ENCODE results near the gene ANKRD45. TPM values are rescaled to one million over a fixed set of nuclear protein-coding genes. Genes with fewer than 3 reads are reported as not detected.
"Not testable (repeated sequence)": the region's sequence is repeated elsewhere in the genome, so short reads cannot be mapped to it uniquely, and the experiment has no call there.

Gene ANKRD45
- total RNA-seq, 4 donors from 2014 or later = 0.27 to 1.1 TPM; not detected in 2

DNA sequence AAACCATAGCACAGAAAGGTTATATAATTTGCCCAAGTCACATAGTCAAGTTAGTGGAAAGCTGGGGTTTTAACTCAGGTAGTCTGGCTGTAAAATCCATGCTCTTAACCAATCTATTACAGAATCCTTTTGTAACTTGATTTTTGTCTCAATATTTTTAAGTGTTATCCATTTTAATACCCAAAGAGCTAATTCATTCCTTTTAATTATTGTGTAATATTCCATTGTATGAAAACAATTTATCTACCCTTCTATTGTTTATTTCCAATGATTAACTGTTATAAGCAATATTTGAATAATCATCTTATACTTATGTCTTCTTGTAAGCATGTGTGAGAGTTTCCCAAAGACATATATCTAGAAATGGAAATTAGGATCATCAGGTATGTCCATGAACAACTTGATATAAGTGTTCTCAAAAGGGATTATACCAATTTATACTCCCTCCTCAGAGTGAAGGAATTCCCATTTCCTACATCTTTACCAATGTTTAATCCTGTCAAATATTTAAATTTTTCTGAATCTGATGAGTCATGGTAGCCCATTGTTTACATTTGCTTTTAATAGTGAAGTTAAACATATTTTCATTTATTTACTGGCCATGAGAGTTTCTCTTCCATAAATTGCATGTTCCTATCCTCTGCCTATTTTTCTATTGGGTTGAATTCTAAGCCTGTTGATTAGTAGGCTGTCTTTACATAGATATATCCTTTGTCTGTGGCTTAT is 20.6 kb downstream of the ANKRD45 start:
- in situ Hi-C loops (cut with MboI; ENCODE audit: low pct_ligation_motif_present in 1 of 4, low pct_unique_long_range_greater_than_20kb in 1 of 4, low sequenced_read_pairs in 3 of 4) = no loop called here
- intact Hi-C loops (cut with DNase I; ENCODE audit: low total_unique reads) = no loop called here
- DNase-seq = no peak
- H3K4me1 ChIP-seq = no peaks in the 10 kb centered on the region
- no peak overlapping the region for H3K27ac ChIP-seq
- no peaks in the 10 kb centered on the region for H3K9me3 ChIP-seq
- TF ChIP-seq POLR2AphosphoS5 (IDR thresholded peaks at IDR 0.05) (no peak), POLR2A (IDR thresholded peaks at IDR 0.05) (no peak), EP300 (IDR thresholded peaks at IDR 0.05; ENCODE audit: low read depth) (no peak)
- no peak overlapping the region for H3K4me3 ChIP-seq
- no peaks in the 10 kb centered on the region for H3K27me3 ChIP-seq
- no peaks in the 10 kb centered on the region for H3K36me3 ChIP-seq

DNA sequence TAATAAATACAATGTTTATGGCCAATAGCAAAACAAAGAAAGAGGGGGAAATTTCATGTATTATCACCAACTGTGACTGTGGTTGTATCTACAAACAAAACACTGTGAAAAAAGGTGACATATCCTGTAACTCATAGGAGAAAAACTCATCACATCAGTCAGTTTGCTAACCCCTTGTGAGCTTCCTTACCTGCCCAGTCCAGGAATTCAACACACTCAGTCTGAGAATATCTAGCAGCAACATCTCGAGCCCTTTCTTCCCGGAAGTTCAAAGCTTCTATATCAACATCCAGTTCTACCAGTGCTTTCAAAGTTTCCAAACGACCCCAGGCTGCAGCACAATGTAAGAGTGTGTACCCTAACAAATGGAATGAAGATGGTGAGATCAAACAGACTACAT is 23.0 kb downstream of the ANKRD45 start:
- WGBS, 2 donors (ENCODE audit: low coverage in 1 of 2) = 49 to 63% methylated on average over 3 of the region's 3 CpGs
- in situ Hi-C loops (cut with MboI; ENCODE audit: low pct_ligation_motif_present in 1 of 4, low pct_unique_long_range_greater_than_20kb in 1 of 4, low sequenced_read_pairs in 3 of 4) = no loop called here

DNA sequence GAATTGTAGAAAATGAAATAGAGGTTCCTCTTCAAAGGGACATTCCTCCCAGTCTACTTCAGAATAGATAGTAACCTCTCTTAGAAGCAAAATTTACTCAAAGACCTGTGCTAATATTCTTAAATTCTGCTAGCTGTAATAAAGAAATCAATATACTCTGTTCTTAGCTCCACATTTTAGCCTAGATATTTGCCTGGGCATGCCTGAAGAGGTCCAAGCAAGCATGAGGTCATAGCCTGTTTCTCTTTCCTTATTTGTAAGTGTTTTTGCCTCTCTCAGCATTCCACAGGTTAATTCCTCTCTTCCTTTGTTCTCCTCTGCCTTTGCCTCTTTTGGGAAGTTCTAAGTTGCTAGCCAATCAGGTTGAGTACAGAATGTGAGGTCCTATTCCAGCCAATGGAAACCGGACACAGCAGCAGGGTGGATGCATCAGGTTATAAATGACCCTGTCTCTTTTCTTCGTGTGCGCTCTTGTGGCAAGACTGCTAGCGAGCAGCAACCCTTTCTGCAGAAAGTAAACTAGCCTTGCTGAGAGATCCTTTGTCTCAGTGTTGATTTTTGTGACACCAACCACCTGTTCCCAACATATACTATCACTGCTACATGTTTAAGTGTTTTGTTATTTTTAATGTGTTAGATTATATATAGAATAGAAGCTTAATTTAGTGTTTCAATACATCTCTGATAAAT is 27.1 kb downstream of the ANKRD45 start:
- H3K9me3 ChIP-seq; in situ Hi-C loops (cut with MboI; ENCODE audit: low pct_ligation_motif_present in 1 of 4, low pct_unique_long_range_greater_than_20kb in 1 of 4, low sequenced_read_pairs in 3 of 4); H3K27ac ChIP-seq; H3K36me3 ChIP-seq; H3K4me1 ChIP-seq; H3K4me3 ChIP-seq; DNase-seq; H3K27me3 ChIP-seq; intact Hi-C loops (cut with DNase I; ENCODE audit: low total_unique reads): not testable (repeated sequence)
- WGBS, 2 donors (ENCODE audit: low coverage in 1 of 2) = 81 to 91% methylated on average over 4 of the region's 4 CpGs

More for the DNA sequence above, 23.0 kb downstream of the ANKRD45 start:
- H3K27ac ChIP-seq = no peak overlapping the region
- H3K27me3 ChIP-seq = no peaks in the 10 kb centered on the region
- intact Hi-C loops (cut with DNase I; ENCODE audit: low total_unique reads) = no loop called here
- TF ChIP-seq POLR2AphosphoS5 (IDR thresholded peaks at IDR 0.05) = no peak
- TF ChIP-seq EP300 (IDR thresholded peaks at IDR 0.05; ENCODE audit: low read depth) = no peak
- TF ChIP-seq, protein P1, sequence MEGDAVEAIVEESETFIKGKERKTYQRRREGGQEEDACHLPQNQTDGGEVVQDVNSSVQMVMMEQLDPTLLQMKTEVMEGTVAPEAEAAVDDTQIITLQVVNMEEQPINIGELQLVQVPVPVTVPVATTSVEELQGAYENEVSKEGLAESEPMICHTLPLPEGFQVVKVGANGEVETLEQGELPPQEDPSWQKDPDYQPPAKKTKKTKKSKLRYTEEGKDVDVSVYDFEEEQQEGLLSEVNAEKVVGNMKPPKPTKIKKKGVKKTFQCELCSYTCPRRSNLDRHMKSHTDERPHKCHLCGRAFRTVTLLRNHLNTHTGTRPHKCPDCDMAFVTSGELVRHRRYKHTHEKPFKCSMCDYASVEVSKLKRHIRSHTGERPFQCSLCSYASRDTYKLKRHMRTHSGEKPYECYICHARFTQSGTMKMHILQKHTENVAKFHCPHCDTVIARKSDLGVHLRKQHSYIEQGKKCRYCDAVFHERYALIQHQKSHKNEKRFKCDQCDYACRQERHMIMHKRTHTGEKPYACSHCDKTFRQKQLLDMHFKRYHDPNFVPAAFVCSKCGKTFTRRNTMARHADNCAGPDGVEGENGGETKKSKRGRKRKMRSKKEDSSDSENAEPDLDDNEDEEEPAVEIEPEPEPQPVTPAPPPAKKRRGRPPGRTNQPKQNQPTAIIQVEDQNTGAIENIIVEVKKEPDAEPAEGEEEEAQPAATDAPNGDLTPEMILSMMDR (IDR thresholded peaks at IDR 0.05) = no peak
- no peaks in the 10 kb centered on the region for H3K36me3 ChIP-seq
- H3K4me3 ChIP-seq = no peak overlapping the region
- no peak for DNase-seq
- no peaks in the 10 kb centered on the region for H3K4me1 ChIP-seq
- H3K9me3 ChIP-seq = no peaks in the 10 kb centered on the region

DNA sequence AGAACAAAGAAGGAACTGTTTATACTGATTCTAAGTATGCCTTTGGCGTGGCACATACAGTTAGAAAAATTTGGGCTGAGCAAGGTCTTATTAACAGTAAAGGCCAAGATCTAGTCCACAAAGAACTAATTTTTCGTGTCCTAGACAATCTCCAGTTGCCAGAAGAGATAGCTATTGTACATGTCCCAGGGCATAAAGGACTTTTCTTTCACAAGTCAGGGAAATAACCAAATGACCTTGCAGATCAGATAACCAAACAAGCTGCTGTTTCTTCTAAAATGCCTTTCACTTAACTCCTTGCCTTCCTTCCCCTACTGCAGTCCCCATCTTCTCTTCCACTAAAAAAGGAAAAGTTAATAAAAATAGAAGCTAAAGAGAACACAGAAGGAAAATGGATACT is 30.5 kb downstream of the ANKRD45 start:
- H3K27ac ChIP-seq = no peak overlapping the region
- 38 to 43% methylated on average over 2 of the region's 2 CpGs for WGBS, 2 donors (ENCODE audit: low coverage in 1 of 2)
- no peak for DNase-seq
- H3K4me3 ChIP-seq = no peak overlapping the region
- TF ChIP-seq POLR2A (IDR thresholded peaks at IDR 0.05) (no peak), EP300 (IDR thresholded peaks at IDR 0.05; ENCODE audit: low read depth) (no peak), POLR2AphosphoS5 (IDR thresholded peaks at IDR 0.05) (no peak)
- TF ChIP-seq, protein P1 (IDR thresholded peaks at IDR 0.05) = no peak
- no peaks in the 10 kb centered on the region for H3K9me3 ChIP-seq
- in situ Hi-C loops (cut with MboI; ENCODE audit: low pct_ligation_motif_present in 1 of 4, low pct_unique_long_range_greater_than_20kb in 1 of 4, low sequenced_read_pairs in 3 of 4) (no loop called here), intact Hi-C loops (cut with DNase I; ENCODE audit: low total_unique reads) (no loop called here)
- H3K4me1 ChIP-seq = no peaks in the 10 kb centered on the region
- H3K36me3 ChIP-seq = no peaks in the 10 kb centered on the region
- no peaks in the 10 kb centered on the region for H3K27me3 ChIP-seq

DNA sequence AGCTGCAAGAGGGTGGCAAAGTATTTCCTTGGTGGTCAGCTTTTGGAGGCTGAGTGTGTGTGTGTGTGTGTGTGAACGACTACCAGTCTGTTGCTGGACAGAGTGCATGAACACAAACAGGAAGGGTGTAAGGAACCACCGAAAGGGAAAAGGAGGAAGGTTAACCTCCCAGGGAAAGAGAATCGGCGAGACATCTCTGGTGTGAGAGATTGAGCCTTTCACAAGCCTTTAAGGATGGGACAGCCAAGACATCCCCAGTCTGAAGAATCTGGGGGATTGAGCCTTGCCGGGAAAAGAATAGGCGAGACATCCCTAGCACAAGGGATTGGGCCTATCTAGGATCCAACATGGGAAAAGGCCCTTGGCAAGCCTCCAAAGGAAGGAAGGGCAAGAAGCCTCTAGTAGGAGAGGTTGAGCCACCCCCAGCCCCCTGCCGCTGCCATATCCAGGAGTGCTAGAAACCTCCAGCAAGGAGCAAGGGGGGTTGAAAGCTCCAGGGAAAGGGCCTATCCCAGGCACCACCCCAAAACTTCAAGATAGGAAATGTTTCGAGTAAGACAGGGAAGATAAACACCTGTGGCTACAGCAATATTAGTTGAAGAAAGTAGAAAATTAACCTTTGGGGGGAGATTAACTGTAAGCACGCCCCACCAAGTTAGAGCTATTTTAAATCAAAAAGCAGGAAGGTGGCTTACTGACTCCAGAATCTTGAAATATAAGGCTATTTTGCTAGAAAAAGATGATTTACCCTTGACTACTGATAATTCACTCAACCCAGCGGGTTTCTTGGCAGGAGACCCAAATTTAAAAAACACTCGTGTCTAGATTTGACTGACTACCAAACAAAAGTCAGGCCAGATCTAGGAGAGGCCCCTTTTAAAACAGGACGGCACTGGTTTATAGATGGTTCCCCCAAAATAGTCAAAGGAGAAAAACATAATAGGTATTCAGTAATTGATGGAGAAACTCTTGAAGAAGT is 31.3 kb downstream of the ANKRD45 start:
- intact Hi-C loops (cut with DNase I; ENCODE audit: low total_unique reads) = no loop called here
- H3K36me3 ChIP-seq = no peaks in the 10 kb centered on the region
- in situ Hi-C loops (cut with MboI; ENCODE audit: low pct_ligation_motif_present in 1 of 4, low pct_unique_long_range_greater_than_20kb in 1 of 4, low sequenced_read_pairs in 3 of 4) = no loop called here
- H3K4me3 ChIP-seq = no peak overlapping the region
- H3K27me3 ChIP-seq = no peaks in the 10 kb centered on the region
- WGBS, 2 donors (ENCODE audit: low coverage in 1 of 2) = 59 to 82% methylated on average over 5 to 12 of the region's 12 CpGs
- DNase-seq = no peak
- no peaks in the 10 kb centered on the region for H3K9me3 ChIP-seq
- no peaks in the 10 kb centered on the region for H3K4me1 ChIP-seq
- TF ChIP-seq POLR2AphosphoS5 (IDR thresholded peaks at IDR 0.05) = no peak
- TF ChIP-seq EP300 (IDR thresholded peaks at IDR 0.05; ENCODE audit: low read depth) = no peak
- TF ChIP-seq, protein P1 (IDR thresholded peaks at IDR 0.05) = no peak
- no peak for TF ChIP-seq POLR2A (IDR thresholded peaks at IDR 0.05)
- H3K27ac ChIP-seq = no peak overlapping the region

DNA sequence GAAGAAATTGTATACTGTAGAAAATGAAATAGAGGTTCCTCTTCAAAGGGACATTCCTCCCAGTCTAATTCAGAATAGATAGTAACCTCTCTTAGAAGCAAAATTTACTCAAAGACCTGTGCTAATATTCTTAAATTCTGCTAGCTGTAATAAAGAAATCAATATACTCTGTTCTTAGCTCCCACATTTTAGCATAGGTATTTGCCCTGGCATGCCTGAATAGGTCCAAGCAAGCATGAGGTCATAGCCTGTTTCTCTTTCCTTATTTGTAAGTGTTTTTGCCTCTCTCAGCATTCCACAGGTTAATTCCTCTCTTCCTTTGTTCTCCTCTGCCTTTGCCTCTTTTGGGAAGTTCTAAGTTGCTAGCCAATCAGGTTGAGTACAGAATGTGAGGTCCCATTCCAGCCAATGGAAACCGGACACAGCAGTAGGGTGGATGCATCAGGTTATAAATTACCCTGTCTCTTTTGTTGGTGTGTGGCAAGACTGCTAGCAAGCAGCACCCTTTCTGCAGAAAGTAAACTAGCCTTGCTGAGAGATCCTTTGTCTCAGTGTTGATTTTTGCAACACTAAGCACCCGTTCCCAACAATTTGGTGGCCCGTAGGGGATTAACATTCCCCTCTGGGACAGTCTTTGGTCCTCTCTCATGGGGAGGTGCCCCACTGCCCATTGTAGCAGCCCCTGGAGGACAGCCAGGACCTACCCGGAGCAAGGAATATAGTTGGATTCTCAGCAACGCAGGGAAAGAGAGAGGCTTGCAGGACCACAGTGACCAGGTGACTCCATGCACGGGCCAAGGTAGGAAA is 32.2 kb downstream of the ANKRD45 start:
- 60 to 86% methylated on average over 1 to 6 of the region's 6 CpGs for WGBS, 2 donors (ENCODE audit: low coverage in 1 of 2)
- intact Hi-C loops (cut with DNase I; ENCODE audit: low total_unique reads); H3K4me3 ChIP-seq; H3K36me3 ChIP-seq; DNase-seq; H3K9me3 ChIP-seq; H3K4me1 ChIP-seq; in situ Hi-C loops (cut with MboI; ENCODE audit: low pct_ligation_motif_present in 1 of 4, low pct_unique_long_range_greater_than_20kb in 1 of 4, low sequenced_read_pairs in 3 of 4); H3K27me3 ChIP-seq; H3K27ac ChIP-seq: not testable (repeated sequence)
